Peyer's patch (tissue), 4 donors: ENCODE data around the gene ITGA2B. TPM values are rescaled to one million over a fixed set of nuclear protein-coding genes. Genes with fewer than 3 reads are reported as not detected.

ENCODE experiments used
- DNase-seq, 3 donors: peaks; one replicate each; pipeline ENCODE4 v3.0.0-alpha.2; 2017 to 2019
- H3K27ac ChIP-seq, 4 donors: fragments of 200-600 bp; sonication (generic); one replicate each; pipeline ENCODE4 v1.5.1; 2016 to 2019
- H3K27me3 ChIP-seq, 2 donors: fragments of 200-600 bp; sonication (generic); one replicate each; pipeline ENCODE4 v1.5.1; 2019
- H3K36me3 ChIP-seq, 3 donors: fragments of 200-600 bp; sonication (generic); one replicate each; pipeline ENCODE4 v1.5.1; 2016 to 2019
- H3K4me1 ChIP-seq, 4 donors: fragments of 200-600 bp; sonication (generic); one replicate each; pipeline ENCODE4 v1.5.1; 2016 to 2019
- H3K4me3 ChIP-seq, 4 donors: fragments of 200-600 bp; sonication (generic); 1 replicate in 3 of 4; 2 replicates in 1 of 4; pipeline ENCODE4 v1.5.1; 2016 to 2019; ENCODE audit warnings: mild to moderate bottlenecking in 1 of 4
- H3K9me3 ChIP-seq, 4 donors: fragments of 200-600 bp; sonication (generic); one replicate each; pipeline ENCODE4 v1.5.1; 2016 to 2019; ENCODE audit warnings: mild to moderate bottlenecking in 1 of 4
- POLR2A ChIP-seq, 2 donors: fragments of 450-650 bp; IDR thresholded peaks; one replicate each; pipeline ENCODE4 v1.5.1; 2017; ENCODE audit warnings: antibody characterized with exemption in 2 of 2, mild to moderate bottlenecking in 2 of 2, moderate library complexity in 2 of 2
- total RNA-seq, 4 donors: library from RNA; depleted of rRNA; stranded (reverse); fragments of >200 nt; gene quantifications; one replicate each; pipeline ENCODE4 v1.1.0, GENCODE V29; 2016
- TF ChIP-seq, protein P1 (sequence below), 6 experiments: fragments of 450-650 bp in 4 of 6; fragments of 200-600 bp in 2 of 6; sonication (generic) in 1 of 6; IDR thresholded peaks; one replicate each; pipeline ENCODE4 v1.5.1; 2017 to 2019; ENCODE audit warnings: antibody characterized with exemption in 6 of 6, mild to moderate bottlenecking in 3 of 6, moderate library complexity in 1 of 6

Gene ITGA2B
- total RNA-seq, 4 donors from 2014 or later, result 2.5 TPM; not detected in 3

DNA sequence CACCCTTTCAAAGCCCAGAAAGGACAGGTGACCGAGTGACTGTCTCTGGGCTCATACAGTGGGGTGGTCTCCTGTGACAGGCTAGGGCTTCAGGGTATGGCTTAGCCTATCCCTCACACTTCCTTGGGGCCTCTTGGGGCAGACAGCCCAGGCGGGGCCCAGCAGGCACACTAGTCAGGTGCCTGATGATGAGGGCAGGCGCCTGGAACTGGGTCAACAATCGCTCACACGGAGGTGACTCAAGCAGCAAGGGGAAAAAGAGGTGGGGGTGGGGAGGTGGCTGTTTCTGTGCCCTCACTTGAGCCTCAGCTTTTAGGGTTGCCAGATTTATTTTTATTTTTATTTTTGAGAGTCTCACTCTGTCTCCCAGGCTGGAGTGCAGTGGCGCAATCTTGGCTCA, 50.7 kb downstream of the ITGA2B start:
- Histone ChIP-seq H3K36me3 (no peaks in the 10 kb centered on the region), H3K27ac (no peak overlapping the region), H3K4me1 (peaks cover 0 to 4% (median 0%) of the 10 kb centered on the region in 4 donors), H3K4me3 (no peak overlapping the region), H3K27me3 (no peaks in the 10 kb centered on the region), H3K9me3 (no peaks in the 10 kb centered on the region)
- DNase-seq, result no peak
- TF ChIP-seq, protein P1, sequence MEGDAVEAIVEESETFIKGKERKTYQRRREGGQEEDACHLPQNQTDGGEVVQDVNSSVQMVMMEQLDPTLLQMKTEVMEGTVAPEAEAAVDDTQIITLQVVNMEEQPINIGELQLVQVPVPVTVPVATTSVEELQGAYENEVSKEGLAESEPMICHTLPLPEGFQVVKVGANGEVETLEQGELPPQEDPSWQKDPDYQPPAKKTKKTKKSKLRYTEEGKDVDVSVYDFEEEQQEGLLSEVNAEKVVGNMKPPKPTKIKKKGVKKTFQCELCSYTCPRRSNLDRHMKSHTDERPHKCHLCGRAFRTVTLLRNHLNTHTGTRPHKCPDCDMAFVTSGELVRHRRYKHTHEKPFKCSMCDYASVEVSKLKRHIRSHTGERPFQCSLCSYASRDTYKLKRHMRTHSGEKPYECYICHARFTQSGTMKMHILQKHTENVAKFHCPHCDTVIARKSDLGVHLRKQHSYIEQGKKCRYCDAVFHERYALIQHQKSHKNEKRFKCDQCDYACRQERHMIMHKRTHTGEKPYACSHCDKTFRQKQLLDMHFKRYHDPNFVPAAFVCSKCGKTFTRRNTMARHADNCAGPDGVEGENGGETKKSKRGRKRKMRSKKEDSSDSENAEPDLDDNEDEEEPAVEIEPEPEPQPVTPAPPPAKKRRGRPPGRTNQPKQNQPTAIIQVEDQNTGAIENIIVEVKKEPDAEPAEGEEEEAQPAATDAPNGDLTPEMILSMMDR (IDR thresholded peaks at IDR 0.05), result no peak
- no peak for TF ChIP-seq POLR2A (IDR thresholded peaks at IDR 0.05)

DNA sequence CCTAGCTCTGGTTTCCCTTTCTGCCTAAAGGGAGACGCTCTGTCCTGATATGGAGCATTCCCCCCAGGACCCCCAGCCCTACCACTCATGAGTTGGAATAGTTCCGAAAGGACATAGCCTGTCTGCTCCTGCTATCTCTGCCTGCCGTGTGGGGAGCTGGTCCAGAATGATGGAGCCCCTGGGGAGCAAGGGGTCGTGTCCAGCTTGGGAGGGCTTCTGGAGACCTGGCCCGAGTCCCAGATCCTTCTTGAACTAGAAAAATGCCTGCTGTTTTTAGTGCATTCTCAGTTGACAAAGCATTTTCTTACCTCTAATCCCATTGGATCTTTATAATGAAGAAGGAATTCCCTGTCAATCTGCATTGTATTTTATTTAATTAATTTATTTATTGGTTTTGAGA, 53.5 kb downstream of the ITGA2B start:
- no peaks in the 10 kb centered on the region for H3K27me3 ChIP-seq
- H3K27ac ChIP-seq, result no peak overlapping the region
- no peak for TF ChIP-seq POLR2A (IDR thresholded peaks at IDR 0.05)
- TF ChIP-seq, protein P1 (IDR thresholded peaks at IDR 0.05), result no peak
- H3K9me3 ChIP-seq, result no peaks in the 10 kb centered on the region
- no peak for DNase-seq
- H3K36me3 ChIP-seq, result no peaks in the 10 kb centered on the region
- H3K4me1 ChIP-seq, result peaks cover 0 to 4% (median 1%) of the 10 kb centered on the region in 4 donors
- no peak overlapping the region for H3K4me3 ChIP-seq

DNA sequence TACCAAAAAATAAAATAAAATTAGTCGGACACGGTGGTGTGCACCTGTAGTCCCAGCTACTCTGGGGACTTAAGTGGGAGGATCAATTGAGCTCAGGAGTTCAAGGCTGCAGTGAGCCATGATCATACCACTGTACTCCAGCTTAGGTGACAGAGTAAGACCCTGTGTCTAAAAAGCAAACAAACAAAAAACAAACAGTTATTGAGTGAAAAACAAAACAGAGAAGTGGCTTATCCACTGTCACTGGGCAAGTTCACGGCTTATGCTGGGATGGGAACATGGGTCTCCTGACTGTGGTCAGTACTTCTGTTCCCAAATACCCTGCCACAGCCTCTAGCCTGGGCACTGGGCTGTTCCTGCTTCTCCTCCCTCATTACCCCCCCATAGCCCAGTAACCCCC, 53.9 kb downstream of the ITGA2B start:
- Histone ChIP-seq H3K9me3 (no peaks in the 10 kb centered on the region), H3K27me3 (no peaks in the 10 kb centered on the region), H3K27ac (no peak overlapping the region), H3K36me3 (no peaks in the 10 kb centered on the region), H3K4me1 (peaks cover 0 to 5% (median 2%) of the 10 kb centered on the region in 4 donors), H3K4me3 (no peak overlapping the region)
- no peak for TF ChIP-seq POLR2A (IDR thresholded peaks at IDR 0.05)
- TF ChIP-seq, protein P1 (IDR thresholded peaks at IDR 0.05), result no peak
- DNase-seq, result no peak

DNA sequence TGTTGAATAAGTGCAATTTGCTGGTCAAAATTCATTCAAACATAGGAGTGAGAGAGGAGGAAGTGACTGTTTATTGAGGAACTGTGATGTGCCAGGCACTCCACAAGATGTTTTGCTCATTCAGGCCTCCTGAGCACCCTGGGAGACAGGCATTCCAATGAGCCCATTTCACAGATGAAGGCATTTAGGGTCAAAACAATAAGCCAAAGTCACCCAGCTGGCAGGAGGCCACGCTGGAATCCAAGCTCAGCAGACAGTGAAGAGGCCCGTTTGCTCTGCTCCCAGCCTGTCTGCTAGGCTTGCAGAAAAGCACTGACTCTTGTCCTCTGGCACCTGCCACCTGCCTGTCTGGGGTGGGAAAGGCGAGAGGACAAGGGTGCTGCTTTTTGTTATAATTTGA, 54.7 kb downstream of the ITGA2B start:
- Histone ChIP-seq H3K36me3 (no peaks in the 10 kb centered on the region), H3K27me3 (no peaks in the 10 kb centered on the region), H3K4me3 (no peak overlapping the region), H3K27ac (peak overlapping the region in 1 of 4 donors; percentile 28), H3K4me1 (peaks cover 0 to 5% (median 2%) of the 10 kb centered on the region in 4 donors), H3K9me3 (no peaks in the 10 kb centered on the region)
- TF ChIP-seq, protein P1 (IDR thresholded peaks at IDR 0.05), result no peak
- no peak for TF ChIP-seq POLR2A (IDR thresholded peaks at IDR 0.05)
- DNase-seq, result no peak

DNA sequence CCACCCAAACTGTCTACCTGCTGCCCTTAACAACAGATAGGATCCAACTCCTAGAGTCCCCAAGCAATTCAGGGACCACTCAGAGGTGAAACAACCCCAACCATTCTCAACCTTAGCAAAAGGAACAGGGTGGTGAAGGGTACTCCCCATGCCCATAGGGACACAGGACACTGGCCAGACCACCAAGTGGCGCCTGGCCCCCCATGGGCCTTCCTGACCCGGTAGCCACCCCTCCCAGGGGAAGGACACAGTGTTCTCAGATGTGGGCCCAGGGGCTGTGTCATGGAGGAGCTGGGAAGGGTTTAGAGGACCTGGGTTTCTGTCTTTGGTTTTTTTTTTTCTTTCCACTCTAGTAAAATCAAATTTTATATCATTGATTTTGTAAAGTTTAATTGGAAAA, 55.1 kb downstream of the ITGA2B start:
- Histone ChIP-seq H3K36me3 (no peaks in the 10 kb centered on the region), H3K9me3 (no peaks in the 10 kb centered on the region), H3K27ac (no peak overlapping the region), H3K27me3 (no peaks in the 10 kb centered on the region), H3K4me3 (no peak overlapping the region), H3K4me1 (peaks cover 0 to 5% (median 2%) of the 10 kb centered on the region in 4 donors)
- no peak for DNase-seq
- TF ChIP-seq, protein P1 (IDR thresholded peaks at IDR 0.05), result no peak
- TF ChIP-seq POLR2A (IDR thresholded peaks at IDR 0.05), result no peak

DNA sequence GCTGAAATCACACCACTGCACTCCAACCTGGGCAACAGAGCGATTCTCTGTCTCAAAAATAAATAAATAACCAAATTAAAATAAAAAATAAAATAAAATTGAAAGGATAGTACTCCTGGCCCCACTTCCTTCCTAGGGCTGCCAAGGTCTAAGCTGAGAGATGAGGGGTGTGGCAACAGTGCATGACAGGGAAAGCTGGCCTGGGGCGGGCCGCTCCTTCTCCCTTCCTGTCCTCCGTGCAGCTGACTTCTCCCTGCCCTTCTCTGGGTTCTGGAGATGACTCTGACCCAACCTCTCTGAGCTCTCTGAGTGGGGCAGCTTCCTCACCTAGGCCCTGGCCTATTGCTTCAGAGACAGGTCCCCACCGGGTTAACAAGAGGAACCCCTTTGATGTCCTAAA, 56.1 kb downstream of the ITGA2B start:
- H3K9me3 ChIP-seq, result no peaks in the 10 kb centered on the region
- no peak overlapping the region for H3K4me3 ChIP-seq
- no peaks in the 10 kb centered on the region for H3K27me3 ChIP-seq
- no peaks in the 10 kb centered on the region for H3K36me3 ChIP-seq
- TF ChIP-seq POLR2A (IDR thresholded peaks at IDR 0.05), result no peak
- TF ChIP-seq, protein P1 (IDR thresholded peaks at IDR 0.05), result no peak
- H3K27ac ChIP-seq, result no peak overlapping the region
- peak in 1 of 3 donors; percentile 44 for DNase-seq
- peaks cover 0 to 5% (median 2%) of the 10 kb centered on the region in 4 donors for H3K4me1 ChIP-seq
